Mesothelial cell of epicardium (in vitro differentiated cells): ENCODE measurements around the gene TEAD4. TPM values are rescaled to one million over a fixed set of nuclear protein-coding genes. Genes with fewer than 3 reads are reported as not detected.
A peak's percentile ranks its signal among the peaks of the same experiment; 100 is the strongest.

ENCODE experiments used
- DNase-seq, 2 experiments: peaks; one replicate each; pipeline ENCODE4 v3.0.0; 2021; ENCODE audit warnings: low spot score in 2 of 2; ENCODE audit not compliant: unreplicated experiment in 2 of 2
- H3K27ac Mint-ChIP-seq: 2 replicates; pipeline ENCODE4 v1.8.0; 2021; ENCODE audit warnings: mixed read lengths
- H3K27me3 Mint-ChIP-seq: 2 replicates; pipeline ENCODE4 v1.8.0; 2021; ENCODE audit warnings: low read depth, mixed read lengths
- H3K36me3 Mint-ChIP-seq: 2 replicates; pipeline ENCODE4 v1.8.0; 2021; ENCODE audit warnings: mixed read lengths
- H3K4me1 Mint-ChIP-seq: 2 replicates; pipeline ENCODE4 v1.8.0; 2021; ENCODE audit warnings: mixed read lengths
- H3K4me3 Mint-ChIP-seq: 2 replicates; pipeline ENCODE4 v1.8.0; 2021; ENCODE audit warnings: mild to moderate bottlenecking, moderate library complexity, mixed read lengths
- H3K9me3 Mint-ChIP-seq: 2 replicates; pipeline ENCODE4 v1.8.0; 2021; ENCODE audit warnings: mixed read lengths
- total RNA-seq: library from RNA; stranded (reverse); gene quantifications from 3 replicates; pipeline ENCODE4 v1.2.1, GENCODE V29; 2021
- TF ChIP-seq, protein P1 (sequence below): fragments of 200-600 bp; sonication (generic); IDR thresholded peaks from one replicate; pipeline ENCODE4 v1.5.0; 2021; ENCODE audit warnings: antibody characterized with exemption; ENCODE audit not compliant: unreplicated experiment

TEAD4 gene
- total RNA-seq, 1 donor from 2014 or later, result 32.3 TPM

GRCh38 chr12:2937500-2937899 is 21.7 kb upstream of the TEAD4 start:
- Mint-ChIP-seq H3K9me3 (no peaks in the 10 kb centered on the region), H3K27ac (no peak overlapping the region), H3K4me1 (no peaks in the 10 kb centered on the region), H3K27me3 (no peaks in the 10 kb centered on the region), H3K4me3 (no peak overlapping the region), H3K36me3 (peaks cover 23% of the 10 kb centered on the region)
- no peak for DNase-seq
- TF ChIP-seq, protein P1, sequence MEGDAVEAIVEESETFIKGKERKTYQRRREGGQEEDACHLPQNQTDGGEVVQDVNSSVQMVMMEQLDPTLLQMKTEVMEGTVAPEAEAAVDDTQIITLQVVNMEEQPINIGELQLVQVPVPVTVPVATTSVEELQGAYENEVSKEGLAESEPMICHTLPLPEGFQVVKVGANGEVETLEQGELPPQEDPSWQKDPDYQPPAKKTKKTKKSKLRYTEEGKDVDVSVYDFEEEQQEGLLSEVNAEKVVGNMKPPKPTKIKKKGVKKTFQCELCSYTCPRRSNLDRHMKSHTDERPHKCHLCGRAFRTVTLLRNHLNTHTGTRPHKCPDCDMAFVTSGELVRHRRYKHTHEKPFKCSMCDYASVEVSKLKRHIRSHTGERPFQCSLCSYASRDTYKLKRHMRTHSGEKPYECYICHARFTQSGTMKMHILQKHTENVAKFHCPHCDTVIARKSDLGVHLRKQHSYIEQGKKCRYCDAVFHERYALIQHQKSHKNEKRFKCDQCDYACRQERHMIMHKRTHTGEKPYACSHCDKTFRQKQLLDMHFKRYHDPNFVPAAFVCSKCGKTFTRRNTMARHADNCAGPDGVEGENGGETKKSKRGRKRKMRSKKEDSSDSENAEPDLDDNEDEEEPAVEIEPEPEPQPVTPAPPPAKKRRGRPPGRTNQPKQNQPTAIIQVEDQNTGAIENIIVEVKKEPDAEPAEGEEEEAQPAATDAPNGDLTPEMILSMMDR, result no peak

DNA sequence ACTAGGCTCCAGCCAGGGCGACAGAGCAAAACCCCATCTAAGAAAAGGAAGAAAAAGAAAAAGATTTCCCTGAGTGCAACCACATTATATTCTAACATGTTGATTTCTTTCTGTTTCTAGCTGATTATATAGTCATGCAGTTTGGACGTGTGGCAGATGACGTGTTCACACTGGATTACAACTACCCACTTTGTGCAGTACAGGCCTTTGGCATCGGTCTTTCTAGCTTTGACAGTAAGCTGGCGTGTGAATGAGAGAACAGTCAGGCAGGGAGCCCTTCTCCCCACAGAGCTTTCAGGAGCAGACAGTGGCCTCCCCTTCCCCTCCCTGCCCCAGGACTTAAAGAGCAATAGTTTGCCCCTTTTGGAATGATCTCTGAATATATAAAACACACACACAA is 20.0 kb upstream of the TEAD4 start:
- Mint-ChIP-seq H3K27ac (no peak overlapping the region), H3K36me3 (peaks cover 20% of the 10 kb centered on the region), H3K9me3 (no peaks in the 10 kb centered on the region), H3K4me1 (peaks cover 3% of the 10 kb centered on the region), H3K27me3 (no peaks in the 10 kb centered on the region), H3K4me3 (no peak overlapping the region)
- TF ChIP-seq, protein P1, result no peak
- no peak for DNase-seq

GRCh38 chr12:2940564-2940963 is 18.6 kb upstream of the TEAD4 start:
- TF ChIP-seq, protein P1, result no peak
- H3K27ac Mint-ChIP-seq, result no peak overlapping the region
- H3K27me3 Mint-ChIP-seq, result no peaks in the 10 kb centered on the region
- H3K36me3 Mint-ChIP-seq, result peaks cover 8% of the 10 kb centered on the region
- H3K4me3 Mint-ChIP-seq, result no peak overlapping the region
- H3K9me3 Mint-ChIP-seq, result no peaks in the 10 kb centered on the region
- H3K4me1 Mint-ChIP-seq, result peaks cover 10% of the 10 kb centered on the region
- no peak for DNase-seq

- DNase-seq, result no peak
- H3K4me3 Mint-ChIP-seq, result no peak overlapping the region
- peaks cover 10% of the 10 kb centered on the region for H3K4me1 Mint-ChIP-seq
- no peaks in the 10 kb centered on the region for H3K9me3 Mint-ChIP-seq
- no peaks in the 10 kb centered on the region for H3K27me3 Mint-ChIP-seq
- peaks cover 8% of the 10 kb centered on the region for H3K36me3 Mint-ChIP-seq
- TF ChIP-seq, protein P1, result no peak
- no peak overlapping the region for H3K27ac Mint-ChIP-seq
These were observed 17.7 kb upstream of the TEAD4 start for GRCh38 chr12:2941524-2941923.

GRCh38 chr12:2944401-2945047 is 14.7 kb upstream of the TEAD4 start:
- Mint-ChIP-seq H3K4me1 (peaks cover 10% of the 10 kb centered on the region), H3K27ac (peak overlapping the region; percentile 62), H3K27me3 (no peaks in the 10 kb centered on the region), H3K4me3 (no peak overlapping the region), H3K36me3 (no peaks in the 10 kb centered on the region), H3K9me3 (no peaks in the 10 kb centered on the region)
- TF ChIP-seq, protein P1, result peak; percentile 44
- DNase-seq, result peak in 1 of 2 experiments; percentile 70
